GM23338 (cell line): ENCODE data around the gene PRMT7.

ENCODE experiments used
- CREB1 ChIP-seq: fragments of 250-450 bp; sonication (Bioruptor Pico); IDR thresholded peaks from 2 replicates; pipeline ENCODE4 v1.5.0; 2020; ENCODE audit warnings: low read depth, mild to moderate bottlenecking, moderate library complexity
- CTCF ChIP-seq, 2 experiments: fragments of 200-600 bp in 1 of 2; sonication (generic) in 1 of 2; conservative IDR thresholded peaks; 2 replicates each; pipeline versions ENCODE4 v1.5.1 to v1.6.1; 2016 to 2017; ENCODE audit warnings: antibody characterized with exemption in 2 of 2, low read depth in 2 of 2, mild to moderate bottlenecking in 2 of 2, moderate library complexity in 1 of 2
- ETS1 ChIP-seq: IDR thresholded peaks from 2 replicates; pipeline ENCODE4 v1.6.1; 2016; ENCODE audit warnings: antibody characterized with exemption
- EZH2 ChIP-seq: fragments of 200-600 bp; sonication (generic); IDR thresholded peaks from one replicate; pipeline ENCODE4 v1.8.0; 2017; ENCODE audit warnings: antibody characterized with exemption, mild to moderate bottlenecking, low read depth; ENCODE audit not compliant: unreplicated experiment
- EZH2phosphoT487 ChIP-seq: fragments of 200-600 bp; sonication (generic); IDR thresholded peaks from one replicate; pipeline ENCODE4 v1.8.1; 2018; ENCODE audit warnings: antibody characterized with exemption; ENCODE audit not compliant: unreplicated experiment
- JUNB ChIP-seq: IDR thresholded peaks from one replicate; pipeline ENCODE4 v1.6.1; 2016; ENCODE audit warnings: antibody characterized with exemption; ENCODE audit not compliant: unreplicated experiment
- NANOG ChIP-seq: IDR thresholded peaks from 2 replicates; pipeline ENCODE4 v1.6.1; 2016; ENCODE audit warnings: antibody characterized with exemption, borderline replicate concordance
- POLR2AphosphoS5 ChIP-seq: IDR thresholded peaks from 2 replicates; pipeline ENCODE4 v1.6.1; 2016; ENCODE audit warnings: antibody characterized with exemption, low read depth
- REST ChIP-seq: IDR thresholded peaks from one replicate; pipeline ENCODE4 v1.6.1; 2018; ENCODE audit warnings: antibody characterized with exemption; ENCODE audit not compliant: unreplicated experiment
- STAT1 ChIP-seq: IDR thresholded peaks from one replicate; pipeline ENCODE4 v1.6.1; 2016; ENCODE audit warnings: antibody characterized with exemption; ENCODE audit not compliant: unreplicated experiment
- ZNF114 ChIP-seq: fragments of 250-450 bp; sonication (Bioruptor Pico); IDR thresholded peaks from 2 replicates; pipeline ENCODE4 v1.5.0; 2020; ENCODE audit warnings: mild to moderate bottlenecking, moderate library complexity

- TF ChIP-seq ZNF114 (no peak), CTCF (conservative IDR thresholded peaks at IDR 0.05; ENCODE audit: low read depth in 2 of 2) (no peak), REST (no peak), EZH2 (no peak), NANOG (no peak), EZH2phosphoT487 (no peak), POLR2AphosphoS5 (no peak), JUNB (no peak), ETS1 (no peak), CREB1 (CRISPR knock-in tag) (no peak), STAT1 (no peak)
Measured at GRCh38 chr16:68365167-68365817, 54.5 kb downstream of the PRMT7 start.
